Tibial nerve (tissue), 4 donors: ENCODE data around the gene ZNF181. TPM values are rescaled to one million over a fixed set of nuclear protein-coding genes. Genes with fewer than 3 reads are reported as not detected.
A peak's percentile ranks its signal among the peaks of the same experiment; 100 is the strongest.

Experiments
- DNase-seq, 2 donors: peaks; one replicate each; pipeline ENCODE4 v3.0.0-alpha.2; 2019; ENCODE audit warnings: low spot score in 2 of 2
- H3K27ac ChIP-seq, 4 donors: fragments of 200-600 bp; sonication (generic) in 3 of 4; one replicate each; pipeline ENCODE4 v1.5.1; 2017 to 2019; ENCODE audit warnings: mild to moderate bottlenecking in 1 of 4
- H3K27me3 ChIP-seq, 2 donors: fragments of 200-600 bp; sonication (generic) in 1 of 2; one replicate each; pipeline versions ENCODE4 v1.5.1 to v1.6.0; 2017 to 2019
- H3K36me3 ChIP-seq, 3 donors: fragments of 200-600 bp; sonication (generic); one replicate each; pipeline ENCODE4 v1.5.1; 2018 to 2019
- H3K4me1 ChIP-seq, 4 donors: fragments of 200-600 bp; sonication (generic) in 3 of 4; one replicate each; pipeline ENCODE4 v1.5.1; 2017 to 2019
- H3K4me3 ChIP-seq, 4 donors: fragments of 200-600 bp; sonication (generic) in 3 of 4; one replicate each; pipeline ENCODE4 v1.5.1; 2017 to 2019; ENCODE audit warnings: mild to moderate bottlenecking in 1 of 4, moderate library complexity in 1 of 4
- H3K9me3 ChIP-seq, 4 donors: fragments of 200-600 bp; sonication (generic) in 3 of 4; one replicate each; pipeline ENCODE4 v1.5.1; 2017 to 2019
- CTCF ChIP-seq, 5 experiments: fragments of 200-600 bp in 3 of 5; fragments of 450-650 bp in 2 of 5; sonication (generic) in 3 of 5; IDR thresholded peaks; one replicate each; pipeline ENCODE4 v1.5.1; 2016 to 2019; ENCODE audit warnings: antibody characterized with exemption in 5 of 5, mild to moderate bottlenecking in 3 of 5, moderate library complexity in 2 of 5
- EP300 ChIP-seq, 2 donors: sonication (generic); formaldehyde crosslinking; IDR thresholded peaks; one replicate each; pipeline ENCODE4 v1.6.1; 2017; ENCODE audit warnings: antibody characterized with exemption in 2 of 2, mild to moderate bottlenecking in 1 of 2
- POLR2A ChIP-seq, 2 donors: fragments of 450-650 bp; IDR thresholded peaks; one replicate each; pipeline ENCODE4 v1.6.1; 2017; ENCODE audit warnings: antibody characterized with exemption in 2 of 2, mild to moderate bottlenecking in 2 of 2, moderate library complexity in 2 of 2
- WGBS, 2 donors: methylation state at CpG; one replicate each; pipeline ENCODE4 v1.1.5; 2018; 5-methylcytosine and 5-hydroxymethylcytosine counted together
- total RNA-seq, 4 donors: library from RNA; depleted of rRNA; stranded (reverse); fragments of >200 nt; gene quantifications; one replicate each; pipeline ENCODE4 v1.1.0, GENCODE V29; 2016

The ZNF181 gene
- total RNA-seq, 4 donors from 2014 or later, result 16.8 to 47.2 (median 27.0) TPM

GRCh38 chr19:34772697-34773554 is 38.9 kb downstream of the ZNF181 start, which contains the start of gene ZNF599:
Gene ZNF599, minus strand, starts transcription at chr19:34773215. Its CDS starts 374 bp downstream, at chr19:34772841.
- Histone ChIP-seq H3K4me1 (peaks cover 0 to 12% (median 6%) of the 10 kb centered on the region in 4 donors), H3K36me3 (peaks cover 0 to 29% (median 0%) of the 10 kb centered on the region in 3 donors), H3K27ac (peak within 1 kb of the TSS in 3 of 4 donors; percentile 75 to 87 (median 86)), H3K4me3 (peak within 1 kb of the TSS; percentile 46 to 86 (median 72)), H3K9me3 (peaks cover 0 to 4% (median 0%) of the 10 kb centered on the region in 4 donors), H3K27me3 (peaks cover 0 to 2% of the 10 kb centered on the region in 2 donors)
- TF ChIP-seq EP300 (IDR thresholded peaks at IDR 0.05) (peak; percentile 45 to 91), CTCF (IDR thresholded peaks at IDR 0.05) (peak in 1 of 5 experiments; percentile 15), POLR2A (IDR thresholded peaks at IDR 0.05) (peak in 1 of 2 donors; percentile 56)
- DNase-seq, result peak; percentile 71 to 84
- 9% methylated on average over 19 to 22 of the region's 69 CpGs for WGBS, 2 donors

GRCh38 chr19:34773555-34773864 is 39.5 kb downstream of the ZNF181 start:
- H3K4me3 ChIP-seq, result peak overlapping the region; percentile 46 to 86 (median 72)
- peaks cover 0 to 23% (median 0%) of the 10 kb centered on the region in 3 donors for H3K36me3 ChIP-seq
- TF ChIP-seq POLR2A (IDR thresholded peaks at IDR 0.05) (no peak), CTCF (IDR thresholded peaks at IDR 0.05) (no peak), EP300 (IDR thresholded peaks at IDR 0.05) (no peak)
- H3K9me3 ChIP-seq, result no peaks in the 10 kb centered on the region
- 71 to 72% methylated on average over 2 of the region's 2 CpGs for WGBS, 2 donors
- peak overlapping the region in 1 of 4 donors; percentile 86 for H3K27ac ChIP-seq
- DNase-seq, result no peak
- peaks cover 0 to 12% (median 6%) of the 10 kb centered on the region in 4 donors for H3K4me1 ChIP-seq
- peaks cover 0 to 2% of the 10 kb centered on the region in 2 donors for H3K27me3 ChIP-seq

- peaks cover 0 to 2% of the 10 kb centered on the region in 2 donors for H3K27me3 ChIP-seq
- H3K9me3 ChIP-seq, result peaks cover 0 to 12% (median 0%) of the 10 kb centered on the region in 4 donors
- H3K4me1 ChIP-seq, result peaks cover 0 to 12% (median 6%) of the 10 kb centered on the region in 4 donors
- TF ChIP-seq CTCF (IDR thresholded peaks at IDR 0.05) (no peak), EP300 (IDR thresholded peaks at IDR 0.05) (no peak), POLR2A (IDR thresholded peaks at IDR 0.05) (no peak)
- H3K27ac ChIP-seq, result no peak overlapping the region
- H3K4me3 ChIP-seq, result no peak overlapping the region
- H3K36me3 ChIP-seq, result peaks cover 0 to 10% (median 0%) of the 10 kb centered on the region in 3 donors
- 68 to 76% methylated on average over 2 of the region's 2 CpGs for WGBS, 2 donors
- DNase-seq, result no peak
Measured at GRCh38 chr19:34774857-34775256, 40.8 kb downstream of the ZNF181 start.

- no peak overlapping the region for H3K4me3 ChIP-seq
- no peaks in the 10 kb centered on the region for H3K36me3 ChIP-seq
- WGBS, 2 donors, result 65 to 75% methylated on average over 2 of the region's 2 CpGs
- H3K27me3 ChIP-seq, result peaks cover 0 to 2% of the 10 kb centered on the region in 2 donors
- H3K9me3 ChIP-seq, result peaks cover 0 to 12% (median 0%) of the 10 kb centered on the region in 4 donors
- TF ChIP-seq CTCF (IDR thresholded peaks at IDR 0.05) (no peak), EP300 (IDR thresholded peaks at IDR 0.05) (no peak), POLR2A (IDR thresholded peaks at IDR 0.05) (no peak)
- DNase-seq, result no peak
- no peak overlapping the region for H3K27ac ChIP-seq
- H3K4me1 ChIP-seq, result no peaks in the 10 kb centered on the region
Measured at GRCh38 chr19:34778342-34778741, 44.3 kb downstream of the ZNF181 start.

- Histone ChIP-seq H3K4me3 (no peak overlapping the region), H3K36me3 (no peaks in the 10 kb centered on the region), H3K4me1 (no peaks in the 10 kb centered on the region), H3K27me3 (peaks cover 0 to 2% of the 10 kb centered on the region in 2 donors), H3K9me3 (peaks cover 0 to 17% (median 0%) of the 10 kb centered on the region in 4 donors), H3K27ac (no peak overlapping the region)
- TF ChIP-seq POLR2A (IDR thresholded peaks at IDR 0.05) (no peak), EP300 (IDR thresholded peaks at IDR 0.05) (no peak)
- no peak for DNase-seq
- 68 to 73% methylated on average over 3 of the region's 3 CpGs for WGBS, 2 donors
Measured at GRCh38 chr19:34779652-34780051, 45.6 kb downstream of the ZNF181 start.
